IMR-90 (cell line): ENCODE data around the gene NFX1.

ENCODE experiments used
- CEBPB ChIP-seq: IDR thresholded peaks from 2 replicates; pipeline ENCODE4 v1.6.1; 2012; ENCODE audit warnings: low read depth, low read length, improper control_type of control experiment
- MAFK ChIP-seq: IDR thresholded peaks from 2 replicates; pipeline ENCODE4 v1.6.1; 2012; ENCODE audit warnings: low read depth, low read length, improper control_type of control experiment
- TF ChIP-seq, protein P1 (sequence below): conservative IDR thresholded peaks from 2 replicates; pipeline ENCODE4 v1.5.1; 2012; ENCODE audit warnings: mild to moderate bottlenecking, low read depth, low read length, improper control_type of control experiment
- TF ChIP-seq, protein P2 (sequence below): fragments of 150-350 bp; IDR thresholded peaks from 2 replicates; pipeline ENCODE4 v1.6.1; 2017; ENCODE audit warnings: mild to moderate bottlenecking, antibody characterized with exemption, low read length, low read depth

DNA sequence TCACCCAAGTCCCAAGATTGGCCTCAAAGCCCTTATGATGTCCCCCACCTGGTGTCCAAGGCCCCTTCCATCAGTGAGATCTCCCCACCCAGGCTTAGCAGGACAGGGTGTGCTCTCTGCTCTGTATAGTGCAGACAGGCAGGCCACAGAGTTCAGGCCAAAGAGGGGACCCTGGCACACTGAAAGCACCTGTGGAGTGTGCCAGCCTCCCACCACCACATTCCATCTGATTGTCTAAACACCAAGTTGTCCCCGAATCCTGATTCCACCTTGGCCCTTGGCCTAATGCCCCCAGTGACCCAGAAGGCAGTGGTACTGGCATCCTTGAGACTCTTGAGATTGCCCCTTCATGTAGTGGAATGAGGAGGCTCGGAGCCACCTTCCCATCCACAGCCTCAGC is 45.0 kb upstream of the NFX1 start:
- TF ChIP-seq, protein P1, sequence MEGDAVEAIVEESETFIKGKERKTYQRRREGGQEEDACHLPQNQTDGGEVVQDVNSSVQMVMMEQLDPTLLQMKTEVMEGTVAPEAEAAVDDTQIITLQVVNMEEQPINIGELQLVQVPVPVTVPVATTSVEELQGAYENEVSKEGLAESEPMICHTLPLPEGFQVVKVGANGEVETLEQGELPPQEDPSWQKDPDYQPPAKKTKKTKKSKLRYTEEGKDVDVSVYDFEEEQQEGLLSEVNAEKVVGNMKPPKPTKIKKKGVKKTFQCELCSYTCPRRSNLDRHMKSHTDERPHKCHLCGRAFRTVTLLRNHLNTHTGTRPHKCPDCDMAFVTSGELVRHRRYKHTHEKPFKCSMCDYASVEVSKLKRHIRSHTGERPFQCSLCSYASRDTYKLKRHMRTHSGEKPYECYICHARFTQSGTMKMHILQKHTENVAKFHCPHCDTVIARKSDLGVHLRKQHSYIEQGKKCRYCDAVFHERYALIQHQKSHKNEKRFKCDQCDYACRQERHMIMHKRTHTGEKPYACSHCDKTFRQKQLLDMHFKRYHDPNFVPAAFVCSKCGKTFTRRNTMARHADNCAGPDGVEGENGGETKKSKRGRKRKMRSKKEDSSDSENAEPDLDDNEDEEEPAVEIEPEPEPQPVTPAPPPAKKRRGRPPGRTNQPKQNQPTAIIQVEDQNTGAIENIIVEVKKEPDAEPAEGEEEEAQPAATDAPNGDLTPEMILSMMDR = no peak
- TF ChIP-seq CEBPB = no peak
- TF ChIP-seq, protein P2, sequence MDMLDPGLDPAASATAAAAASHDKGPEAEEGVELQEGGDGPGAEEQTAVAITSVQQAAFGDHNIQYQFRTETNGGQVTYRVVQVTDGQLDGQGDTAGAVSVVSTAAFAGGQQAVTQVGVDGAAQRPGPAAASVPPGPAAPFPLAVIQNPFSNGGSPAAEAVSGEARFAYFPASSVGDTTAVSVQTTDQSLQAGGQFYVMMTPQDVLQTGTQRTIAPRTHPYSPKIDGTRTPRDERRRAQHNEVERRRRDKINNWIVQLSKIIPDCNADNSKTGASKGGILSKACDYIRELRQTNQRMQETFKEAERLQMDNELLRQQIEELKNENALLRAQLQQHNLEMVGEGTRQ = no peak
- no peak for TF ChIP-seq MAFK
